Endothelial cell of umbilical vein (primary cell): ENCODE measurements around the gene GZF1. TPM values are rescaled to one million over a fixed set of nuclear protein-coding genes. Genes with fewer than 3 reads are reported as not detected.

Experiments
- BruUV-seq: library from RNA; stranded (reverse); fragments of 400-500 nt; replicated peaks from 2 replicates; lab custom pipeline; 2021; lab: Mats Ljungman, UMichigan
- CTCF ChIA-PET: fragments of 300-600, 350-600 bp; sonication (Branson Sonifier 250); formaldehyde crosslinking; loops from one replicate; lab custom pipeline; 2021; ENCODE audit warnings: antibody characterized with exemption, inconsistent platforms; lab: Charles Lee
- POLR2A ChIA-PET: fragments of 300-600, 350-600 bp; sonication (Branson Sonifier 250); formaldehyde crosslinking; loops from one replicate; lab custom pipeline; 2021; ENCODE audit warnings: antibody characterized with exemption, inconsistent platforms; lab: Charles Lee
- DNase-seq: peaks from one replicate; pipeline ENCODE4 v3.0.0-alpha.2; 2011; ENCODE audit warnings: low read depth, low spot score
- FAIRE-seq: peaks from 2 replicates; lab custom pipeline; 2011; peaks lifted over from hg19 to GRCh38; lab: Jason Lieb, UNC
- H2AFZ ChIP-seq: 2 replicates; pipeline ENCODE4 v1.6.0; 2012; ENCODE audit warnings: low read depth, low read length, control low read depth, inconsistent platforms
- H3K27ac ChIP-seq: 2 replicates; pipeline ENCODE4 v1.5.1; 2011; ENCODE audit warnings: low read depth, mild to moderate bottlenecking, control low read depth, low read length, moderate library complexity; ENCODE audit not compliant: insufficient read depth
- H3K27me3 ChIP-seq, 2 experiments: 2 replicates each; pipeline versions ENCODE4 v1.6.0 to v1.6.1; 2011; ENCODE audit warnings: low read length in 2 of 2, mixed read lengths in 1 of 2; ENCODE audit not compliant: control insufficient read depth in 2 of 2, insufficient read depth in 2 of 2
- H3K36me3 ChIP-seq, 2 experiments: 2 replicates in 1 of 2; 3 replicates in 1 of 2; pipeline ENCODE4 v1.5.1; 2011; ENCODE audit warnings: low read length in 2 of 2, mild to moderate bottlenecking in 1 of 2, moderate library complexity in 1 of 2; ENCODE audit not compliant: control insufficient read depth in 2 of 2, insufficient read depth in 2 of 2; ENCODE audit errors: extremely low read depth in 1 of 2
- H3K4me1 ChIP-seq: 3 replicates; pipeline ENCODE4 v1.5.1; 2011; ENCODE audit warnings: mild to moderate bottlenecking, low read length; ENCODE audit not compliant: control insufficient read depth, insufficient read depth; ENCODE audit errors: extremely low read depth
- H3K4me2 ChIP-seq: 2 replicates; pipeline ENCODE4 v1.6.1; 2011; ENCODE audit warnings: low read length, control low read depth, mixed read lengths; ENCODE audit not compliant: insufficient read depth
- H3K4me3 ChIP-seq, 3 experiments: fragments of 200-600 bp in 1 of 3; sonication (generic), shearing (Covaris generic) in 1 of 3; replicated peaks in 1 of 3; 2 replicates each; pipeline ENCODE4 v1.5.1; 2011 to 2016; ENCODE audit warnings: control low read depth in 3 of 3, low read length in 3 of 3, mild to moderate bottlenecking in 2 of 3, inconsistent platforms in 1 of 3, low read depth in 1 of 3, moderate library complexity in 1 of 3; ENCODE audit not compliant: insufficient read depth in 1 of 3
- H3K79me2 ChIP-seq: 2 replicates; pipeline ENCODE4 v1.6.0; 2012; ENCODE audit warnings: low read length, inconsistent platforms; ENCODE audit not compliant: control insufficient read depth, insufficient read depth
- H3K9ac ChIP-seq: replicated peaks from 2 replicates; pipeline ENCODE3; 2011; ENCODE audit warnings: low read length, control low read depth; ENCODE audit not compliant: insufficient read depth; ENCODE audit errors: extremely low read depth
- H3K9me1 ChIP-seq: replicated peaks from 3 replicates; pipeline ENCODE4 v1.6.0; 2011; ENCODE audit warnings: mild to moderate bottlenecking, low read length; ENCODE audit not compliant: control insufficient read depth, insufficient read depth; ENCODE audit errors: extremely low read depth
- H3K9me3 ChIP-seq: replicated peaks from 2 replicates; pipeline ENCODE4 v1.5.1; 2012; ENCODE audit warnings: low read length, inconsistent platforms; ENCODE audit not compliant: control insufficient read depth, insufficient read depth
- H4K20me1 ChIP-seq: replicated peaks from 2 replicates; pipeline ENCODE3; 2011; ENCODE audit warnings: mild to moderate bottlenecking, low read length; ENCODE audit not compliant: control insufficient read depth, insufficient read depth; ENCODE audit errors: extremely low read depth
- EZH2 ChIP-seq: IDR thresholded peaks from 2 replicates; pipeline ENCODE4 v1.6.1; 2012; ENCODE audit warnings: borderline replicate concordance, low read depth, mild to moderate bottlenecking, moderate library complexity, low read length, inconsistent platforms; ENCODE audit not compliant: severe bottlenecking
- FOS ChIP-seq: IDR thresholded peaks from 2 replicates; pipeline ENCODE4 v1.6.1; 2011; ENCODE audit warnings: mild to moderate bottlenecking, low read length, moderate library complexity, borderline replicate concordance; ENCODE audit not compliant: insufficient read depth
- GATA2 ChIP-seq: IDR thresholded peaks from 2 replicates; pipeline ENCODE4 v1.7.0; 2011; ENCODE audit warnings: low read depth, mild to moderate bottlenecking, moderate library complexity, mixed read lengths, low read length; ENCODE audit not compliant: insufficient read length, insufficient read depth
- JUN ChIP-seq: IDR thresholded peaks from 2 replicates; pipeline ENCODE4 v1.6.1; 2011; ENCODE audit warnings: borderline replicate concordance, low read depth; ENCODE audit not compliant: insufficient read length, insufficient read depth
- MYC ChIP-seq: IDR thresholded peaks from one replicate; pipeline ENCODE4 v1.6.1; 2011; ENCODE audit warnings: mild to moderate bottlenecking, low read depth, low read length
- POLR2A ChIP-seq: IDR thresholded peaks from 2 replicates; pipeline ENCODE4 v1.6.1; 2012; ENCODE audit warnings: low read depth, mild to moderate bottlenecking, control low read depth, low read length
- POLR2AphosphoS5 ChIP-seq: IDR thresholded peaks from 2 replicates; pipeline ENCODE4 v1.6.1; 2012; ENCODE audit warnings: low read depth, mild to moderate bottlenecking, control low read depth, low read length, moderate library complexity; ENCODE audit not compliant: insufficient read depth
- dilution Hi-C: fragments of 300-500 bp; cut with MboI; formaldehyde crosslinking; loops from one replicate; pipeline ENCODE4 v1.15.0; 2019; ENCODE audit warnings: low sequenced_read_pairs; ENCODE audit not compliant: extremely low pct_ligation_motif_present
- intact Hi-C: fragments of 100-400 bp; cut with micrococcal nuclease; formaldehyde crosslinking; loops from one replicate; pipeline ENCODE4 v1.10.0; 2022
- polyA plus RNA-seq, 4 experiments: library from polyadenylated mRNA; depleted of rRNA in 3 of 4; stranded (reverse) in 3 of 4; unstranded in 1 of 4; fragments of >200 nt; gene quantifications; 2 replicates each; pipeline versions ENCODE4 v1.2.1 to v1.2.3, GENCODE V29; 2011 to 2012; ENCODE audit warnings: missing spikeins in 1 of 4
- total RNA-seq: library from RNA; stranded (reverse); gene quantifications from 2 replicates; pipeline ENCODE4 v1.2.3, GENCODE V29; 2021
- TF ChIP-seq, protein P1 (sequence below): IDR thresholded peaks from 2 replicates; pipeline ENCODE4 v1.6.1; 2011; ENCODE audit not compliant: insufficient read depth, insufficient read length
- TF ChIP-seq, protein P2 (sequence below), 2 donors: IDR thresholded peaks; 1 replicate in 1 of 2; 2 replicates in 1 of 2; pipeline ENCODE4 v1.5.1; 2011; ENCODE audit warnings: low read length in 2 of 2, mild to moderate bottlenecking in 2 of 2, moderate library complexity in 2 of 2, control low read depth in 1 of 2, inconsistent platforms in 1 of 2, low read depth in 1 of 2; ENCODE audit not compliant: insufficient read depth in 1 of 2; ENCODE audit errors: extremely low read depth in 1 of 2

Gene GZF1
- total and polyA plus RNA-seq, 2 donors (not counting 3 experiments of a cell fraction or from before 2014, with no cell fraction given): 9.7 to 10.0 TPM

DNA sequence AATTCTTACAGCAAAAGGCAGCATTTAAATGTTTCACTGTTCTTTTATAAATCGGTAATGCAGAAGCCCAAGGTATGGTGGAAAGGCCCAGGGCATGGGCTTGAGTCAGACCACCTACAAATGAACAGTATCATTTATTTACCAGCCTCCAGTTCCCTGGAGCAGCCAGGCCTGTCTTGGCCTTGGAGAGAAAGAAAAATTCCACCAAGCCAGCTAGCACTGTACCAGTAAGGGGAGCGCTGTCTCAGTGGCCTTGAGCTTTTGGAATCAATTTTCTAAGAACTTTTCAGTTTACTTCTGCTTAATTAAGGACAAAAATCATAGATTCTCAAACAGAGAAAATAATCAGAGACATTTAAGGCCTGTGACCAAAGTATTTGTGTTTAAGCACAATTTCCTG is 47.0 kb downstream of the GZF1 start:
- no peaks in the 10 kb centered on the region for H3K9me3 ChIP-seq
- no peaks in the 10 kb centered on the region for H3K36me3 ChIP-seq
- no peaks in the 10 kb centered on the region for H3K9me1 ChIP-seq
- no peaks in the 10 kb centered on the region for H3K27me3 ChIP-seq
- no peak for DNase-seq
- TF ChIP-seq JUN (no peak), POLR2AphosphoS5 (no peak), FOS (no peak), EZH2 (no peak), POLR2A (no peak)
- TF ChIP-seq, protein P1, sequence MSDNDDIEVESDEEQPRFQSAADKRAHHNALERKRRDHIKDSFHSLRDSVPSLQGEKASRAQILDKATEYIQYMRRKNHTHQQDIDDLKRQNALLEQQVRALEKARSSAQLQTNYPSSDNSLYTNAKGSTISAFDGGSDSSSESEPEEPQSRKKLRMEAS: no peak
- H3K9ac ChIP-seq: no peak overlapping the region
- dilution Hi-C loops: no loop called here
- H3K4me2 ChIP-seq: no peak overlapping the region
- ChIA-PET CTCF (no interaction called here), POLR2A (no interaction called here)
- no peak for FAIRE-seq
- H3K27ac ChIP-seq: no peak overlapping the region
- no TSS peak for BruUV-seq
- H4K20me1 ChIP-seq: peaks cover 6% of the 10 kb centered on the region
- H2AFZ ChIP-seq: no peak overlapping the region
- intact Hi-C loops: no loop called here
- H3K4me3 ChIP-seq: no peak overlapping the region
- H3K79me2 ChIP-seq: peaks cover 91% of the 10 kb centered on the region
- H3K4me1 ChIP-seq: no peaks in the 10 kb centered on the region

DNA sequence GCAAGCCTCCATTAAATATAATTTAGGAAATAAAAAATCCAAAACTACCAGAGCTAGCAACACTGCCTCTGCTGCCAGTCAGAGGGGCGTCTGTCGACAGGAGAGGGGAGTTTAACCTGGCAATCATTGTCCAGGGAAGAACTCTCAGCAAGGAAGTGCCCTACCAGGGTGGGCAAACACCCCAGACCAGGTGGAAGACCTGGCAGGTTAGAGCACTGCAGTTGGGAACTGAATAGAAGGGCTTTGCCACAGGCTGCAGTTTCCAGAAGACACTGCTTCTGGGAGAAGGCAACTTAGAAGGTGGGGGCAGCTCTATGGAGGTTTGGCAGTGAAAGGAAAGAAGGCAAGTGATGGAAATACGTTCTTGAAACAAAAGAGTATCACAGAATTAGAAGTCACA is 47.8 kb downstream of the GZF1 start:
- peaks cover 6% of the 10 kb centered on the region for H4K20me1 ChIP-seq
- H3K9me1 ChIP-seq: no peaks in the 10 kb centered on the region
- peaks cover 89% of the 10 kb centered on the region for H3K79me2 ChIP-seq
- no peaks in the 10 kb centered on the region for H3K27me3 ChIP-seq
- DNase-seq (no peak), FAIRE-seq (no peak)
- TF ChIP-seq GATA2 (no peak), JUN (no peak), POLR2A (no peak), MYC (no peak), POLR2AphosphoS5 (no peak), FOS (no peak), EZH2 (no peak)
- TF ChIP-seq, protein P2, sequence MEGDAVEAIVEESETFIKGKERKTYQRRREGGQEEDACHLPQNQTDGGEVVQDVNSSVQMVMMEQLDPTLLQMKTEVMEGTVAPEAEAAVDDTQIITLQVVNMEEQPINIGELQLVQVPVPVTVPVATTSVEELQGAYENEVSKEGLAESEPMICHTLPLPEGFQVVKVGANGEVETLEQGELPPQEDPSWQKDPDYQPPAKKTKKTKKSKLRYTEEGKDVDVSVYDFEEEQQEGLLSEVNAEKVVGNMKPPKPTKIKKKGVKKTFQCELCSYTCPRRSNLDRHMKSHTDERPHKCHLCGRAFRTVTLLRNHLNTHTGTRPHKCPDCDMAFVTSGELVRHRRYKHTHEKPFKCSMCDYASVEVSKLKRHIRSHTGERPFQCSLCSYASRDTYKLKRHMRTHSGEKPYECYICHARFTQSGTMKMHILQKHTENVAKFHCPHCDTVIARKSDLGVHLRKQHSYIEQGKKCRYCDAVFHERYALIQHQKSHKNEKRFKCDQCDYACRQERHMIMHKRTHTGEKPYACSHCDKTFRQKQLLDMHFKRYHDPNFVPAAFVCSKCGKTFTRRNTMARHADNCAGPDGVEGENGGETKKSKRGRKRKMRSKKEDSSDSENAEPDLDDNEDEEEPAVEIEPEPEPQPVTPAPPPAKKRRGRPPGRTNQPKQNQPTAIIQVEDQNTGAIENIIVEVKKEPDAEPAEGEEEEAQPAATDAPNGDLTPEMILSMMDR (IDR thresholded peaks at IDR 0.05; ENCODE audit: extremely low read depth in 1 of 2, insufficient read depth in 1 of 2, low read depth in 1 of 2, low read length in 2 of 2): no peak
- TF ChIP-seq, protein P1: no peak
- H3K4me3 ChIP-seq: no peak overlapping the region
- intact Hi-C loops (no loop called here), dilution Hi-C loops (no loop called here)
- H3K4me1 ChIP-seq: no peaks in the 10 kb centered on the region
- CTCF ChIA-PET: no interaction called here
- POLR2A ChIA-PET: no interaction called here
- no peaks in the 10 kb centered on the region for H3K36me3 ChIP-seq
- H3K4me2 ChIP-seq: no peak overlapping the region
- no peaks in the 10 kb centered on the region for H3K9me3 ChIP-seq
- BruUV-seq: no TSS peak
- H2AFZ ChIP-seq: no peak overlapping the region
- no peak overlapping the region for H3K27ac ChIP-seq
- H3K9ac ChIP-seq: no peak overlapping the region
